Right atrium auricular region (tissue), 2 donors: ENCODE measurements around the gene PGM5. TPM values are rescaled to one million over a fixed set of nuclear protein-coding genes. Genes with fewer than 3 reads are reported as not detected.

ENCODE experiments used
- DNase-seq: peaks from one replicate; pipeline ENCODE4 v3.0.0-alpha.2; 2019; ENCODE audit warnings: low spot score
- H3K27ac ChIP-seq, 2 donors: fragments of 200-600 bp; sonication (generic); 1 replicate in 1 of 2; 2 replicates in 1 of 2; pipeline ENCODE4 v1.5.1; 2016 to 2019
- H3K27me3 ChIP-seq, 2 donors: fragments of 200-600 bp; sonication (generic); one replicate each; pipeline versions ENCODE4 v1.5.1 to v1.6.0; 2017 to 2019
- H3K36me3 ChIP-seq: fragments of 200-600 bp; sonication (generic); one replicate; pipeline ENCODE4 v1.5.1; 2016
- H3K4me1 ChIP-seq, 2 donors: fragments of 200-600 bp; sonication (generic); one replicate each; pipeline versions ENCODE4 v1.5.1 to v1.6.0; 2017 to 2019
- H3K4me3 ChIP-seq, 2 donors: fragments of 200-600 bp; sonication (generic); 1 replicate in 1 of 2; 2 replicates in 1 of 2; pipeline ENCODE4 v1.5.1; 2017 to 2019; ENCODE audit warnings: mild to moderate bottlenecking in 1 of 2, moderate library complexity in 1 of 2
- H3K9me3 ChIP-seq, 2 donors: fragments of 200-600 bp; sonication (generic); one replicate each; pipeline ENCODE4 v1.5.1; 2019
- total RNA-seq, 2 donors: library from RNA; depleted of rRNA; stranded (reverse); fragments of >200 nt; gene quantifications; one replicate each; pipeline ENCODE4 v1.1.0, GENCODE V29; 2016
- TF ChIP-seq, protein P1 (sequence below), 2 donors: fragments of 200-600 bp; sonication (generic); IDR thresholded peaks; one replicate each; pipeline ENCODE4 v1.5.1; 2019; ENCODE audit warnings: antibody characterized with exemption in 2 of 2

The PGM5 gene
- total RNA-seq, 2 donors from 2014 or later = 274 to 281 TPM

DNA sequence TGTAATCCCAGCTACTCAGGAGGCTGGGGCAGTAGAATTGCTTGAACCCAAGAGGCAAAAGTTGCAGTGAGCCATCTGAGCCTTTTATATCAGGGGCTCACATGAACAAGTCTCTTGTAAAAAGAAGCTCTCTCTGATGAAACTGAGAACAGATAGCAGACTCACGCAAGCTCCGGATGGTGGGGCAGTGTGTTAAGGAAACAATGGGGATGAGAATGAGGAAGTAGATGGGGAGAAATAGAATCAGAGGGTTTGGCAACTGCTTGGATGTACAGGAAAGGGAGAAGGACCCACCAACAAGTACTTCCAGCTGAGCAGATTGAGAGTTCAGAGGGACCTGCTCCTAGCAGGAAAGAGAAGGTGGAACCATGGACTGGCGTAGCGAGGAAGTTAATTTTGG, 165.7 kb downstream of the PGM5 start:
- peaks cover 0 to 7% of the 10 kb centered on the region in 2 donors for H3K9me3 ChIP-seq

DNA sequence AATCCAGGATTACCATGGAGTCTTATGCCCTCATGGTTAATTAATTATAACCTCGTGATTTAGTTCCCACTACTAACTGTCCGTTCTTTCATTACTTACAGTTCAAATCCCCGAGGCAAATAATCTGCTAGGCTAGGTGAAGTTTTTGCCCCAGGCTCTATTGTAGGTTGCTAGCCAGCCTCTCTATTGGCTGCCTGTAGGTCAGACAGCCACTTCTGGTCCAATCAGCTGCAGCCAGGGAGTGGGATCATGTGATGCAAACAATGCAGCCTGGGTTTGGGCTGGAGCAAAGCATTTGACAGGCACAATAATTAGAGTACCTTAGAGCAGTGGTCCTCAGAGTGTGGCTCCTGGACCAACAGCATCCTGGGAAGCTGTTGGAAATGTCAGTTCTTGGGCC, 166.5 kb downstream of the PGM5 start:
- Histone ChIP-seq H3K36me3 (peaks cover 20% of the 10 kb centered on the region), H3K27me3 (no peaks in the 10 kb centered on the region), H3K4me1 (no peaks in the 10 kb centered on the region), H3K9me3 (peaks cover 0 to 7% of the 10 kb centered on the region in 2 donors), H3K27ac (peak overlapping the region in 1 of 2 donors; percentile 40), H3K4me3 (no peak overlapping the region)
- no peak for DNase-seq
- TF ChIP-seq, protein P1, sequence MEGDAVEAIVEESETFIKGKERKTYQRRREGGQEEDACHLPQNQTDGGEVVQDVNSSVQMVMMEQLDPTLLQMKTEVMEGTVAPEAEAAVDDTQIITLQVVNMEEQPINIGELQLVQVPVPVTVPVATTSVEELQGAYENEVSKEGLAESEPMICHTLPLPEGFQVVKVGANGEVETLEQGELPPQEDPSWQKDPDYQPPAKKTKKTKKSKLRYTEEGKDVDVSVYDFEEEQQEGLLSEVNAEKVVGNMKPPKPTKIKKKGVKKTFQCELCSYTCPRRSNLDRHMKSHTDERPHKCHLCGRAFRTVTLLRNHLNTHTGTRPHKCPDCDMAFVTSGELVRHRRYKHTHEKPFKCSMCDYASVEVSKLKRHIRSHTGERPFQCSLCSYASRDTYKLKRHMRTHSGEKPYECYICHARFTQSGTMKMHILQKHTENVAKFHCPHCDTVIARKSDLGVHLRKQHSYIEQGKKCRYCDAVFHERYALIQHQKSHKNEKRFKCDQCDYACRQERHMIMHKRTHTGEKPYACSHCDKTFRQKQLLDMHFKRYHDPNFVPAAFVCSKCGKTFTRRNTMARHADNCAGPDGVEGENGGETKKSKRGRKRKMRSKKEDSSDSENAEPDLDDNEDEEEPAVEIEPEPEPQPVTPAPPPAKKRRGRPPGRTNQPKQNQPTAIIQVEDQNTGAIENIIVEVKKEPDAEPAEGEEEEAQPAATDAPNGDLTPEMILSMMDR (IDR thresholded peaks at IDR 0.05) = no peak

More for the DNA sequence above, 165.7 kb downstream of the PGM5 start:
- peaks cover 20% of the 10 kb centered on the region for H3K36me3 ChIP-seq
- peak overlapping the region in 1 of 2 donors; percentile 40 for H3K27ac ChIP-seq
- H3K4me1 ChIP-seq = no peaks in the 10 kb centered on the region
- no peak overlapping the region for H3K4me3 ChIP-seq
- no peaks in the 10 kb centered on the region for H3K27me3 ChIP-seq
- TF ChIP-seq, protein P1 (IDR thresholded peaks at IDR 0.05) = no peak
- no peak for DNase-seq

DNA sequence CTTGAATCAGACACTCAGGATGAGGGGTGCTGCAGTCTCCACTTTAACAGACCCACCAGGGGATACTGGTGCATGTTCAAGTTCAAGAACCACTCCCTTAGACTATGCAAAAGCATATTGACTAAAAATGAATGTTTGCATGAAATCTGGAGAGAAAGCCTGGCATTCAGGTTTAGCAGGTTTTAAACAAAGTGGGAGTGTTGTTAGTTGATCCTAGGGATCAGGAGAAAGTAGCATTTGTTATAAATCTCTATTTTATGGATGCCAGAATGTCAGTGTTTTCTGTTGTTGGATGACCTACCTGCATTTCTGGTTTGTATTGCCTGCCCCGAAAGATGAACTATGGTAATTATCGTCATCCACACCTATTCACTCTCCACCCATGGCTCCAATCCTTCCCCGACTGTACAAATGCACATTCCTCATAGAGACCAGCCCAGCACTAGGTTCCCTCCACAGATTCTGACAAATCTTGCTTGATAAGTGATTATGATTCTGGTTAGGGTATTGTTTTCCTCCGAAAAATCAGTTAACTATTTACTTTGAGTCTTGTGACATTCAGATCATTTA, 167.0 kb downstream of the PGM5 start:
- Histone ChIP-seq H3K36me3 (peaks cover 20% of the 10 kb centered on the region), H3K9me3 (peaks cover 0 to 2% of the 10 kb centered on the region in 2 donors), H3K4me3 (no peak overlapping the region), H3K27me3 (no peaks in the 10 kb centered on the region), H3K27ac (no peak overlapping the region), H3K4me1 (no peaks in the 10 kb centered on the region)
- TF ChIP-seq, protein P1 (IDR thresholded peaks at IDR 0.05) = no peak
- no peak for DNase-seq

DNA sequence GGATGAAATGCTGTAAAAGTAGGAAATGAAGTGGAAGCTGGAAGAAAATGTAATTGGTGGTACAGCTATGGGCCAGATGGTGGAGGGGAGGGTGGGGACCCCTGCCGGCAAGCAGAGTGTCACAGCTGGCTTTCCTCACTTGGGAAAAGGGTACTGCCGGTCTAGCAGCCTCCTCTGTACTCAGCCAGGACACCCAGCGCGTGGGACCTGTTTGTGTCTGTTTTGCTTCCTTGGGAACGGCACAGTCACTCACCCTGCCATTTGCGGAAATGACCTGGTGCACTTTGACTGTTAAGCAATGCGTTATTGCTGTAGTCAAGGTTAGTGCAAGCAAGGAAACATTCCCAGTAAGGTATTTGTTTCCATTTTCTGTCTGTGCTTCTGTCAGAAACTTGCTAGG, 174.2 kb downstream of the PGM5 start:
- H3K4me1 ChIP-seq = peaks cover 0 to 39% of the 10 kb centered on the region in 2 donors
- peak overlapping the region; percentile 54 to 89 for H3K27ac ChIP-seq
- TF ChIP-seq, protein P1 (IDR thresholded peaks at IDR 0.05) = peak in 1 of 2 donors; percentile 55
- H3K4me3 ChIP-seq = no peak overlapping the region
- H3K27me3 ChIP-seq = no peaks in the 10 kb centered on the region
- peak; percentile 87 for DNase-seq
- no peaks in the 10 kb centered on the region for H3K9me3 ChIP-seq
- peaks cover 13% of the 10 kb centered on the region for H3K36me3 ChIP-seq

DNA sequence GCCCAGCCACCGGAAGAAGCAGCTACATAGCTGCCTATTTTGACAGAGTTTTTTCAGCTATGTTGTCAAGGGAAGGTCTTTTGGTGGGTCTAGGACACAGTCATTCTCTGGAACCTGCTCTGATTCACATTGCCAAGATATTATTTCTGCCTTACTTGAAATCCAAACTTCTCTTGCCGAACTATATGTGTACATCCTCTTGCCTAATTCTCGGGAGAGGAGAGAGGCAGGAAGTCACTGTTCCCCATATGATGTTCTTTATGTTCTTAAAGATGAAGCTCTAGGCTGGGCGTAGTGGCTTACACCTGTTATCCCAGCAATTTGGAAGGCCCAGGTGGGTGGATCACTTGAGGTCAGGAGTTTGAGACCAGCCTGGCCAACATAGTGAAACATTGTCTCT, 175.7 kb downstream of the PGM5 start:
- Histone ChIP-seq H3K4me1 (peaks cover 0 to 52% of the 10 kb centered on the region in 2 donors), H3K36me3 (peaks cover 13% of the 10 kb centered on the region), H3K27ac (peak overlapping the region in 1 of 2 donors; percentile 89), H3K27me3 (no peaks in the 10 kb centered on the region), H3K4me3 (no peak overlapping the region), H3K9me3 (no peaks in the 10 kb centered on the region)
- TF ChIP-seq, protein P1 (IDR thresholded peaks at IDR 0.05) = no peak
- DNase-seq = no peak

DNA sequence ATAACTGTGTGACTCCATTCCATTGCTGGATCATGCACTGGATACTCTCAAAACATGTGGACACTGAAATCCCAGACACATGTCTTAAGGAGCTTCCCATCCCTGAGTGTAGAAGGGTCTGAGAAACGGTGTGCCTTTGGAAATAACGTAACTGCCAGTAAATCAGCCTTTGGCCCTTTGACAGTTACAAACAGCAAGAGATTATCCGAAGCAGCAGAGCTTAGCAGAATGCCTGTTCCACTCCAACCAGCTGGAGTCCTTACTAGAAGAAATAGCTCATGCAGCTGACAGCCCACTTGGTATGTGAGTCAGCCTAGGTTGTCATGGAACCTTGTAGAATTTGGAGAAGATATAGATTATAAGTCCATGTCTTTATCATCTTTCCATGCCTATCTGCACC, 177.3 kb downstream of the PGM5 start:
- peak overlapping the region in 1 of 2 donors; percentile 89 for H3K27ac ChIP-seq
- TF ChIP-seq, protein P1 (IDR thresholded peaks at IDR 0.05) = no peak
- no peaks in the 10 kb centered on the region for H3K9me3 ChIP-seq
- H3K27me3 ChIP-seq = no peaks in the 10 kb centered on the region
- no peak for DNase-seq
- H3K4me3 ChIP-seq = no peak overlapping the region
- peaks cover 0 to 67% of the 10 kb centered on the region in 2 donors for H3K4me1 ChIP-seq
- peaks cover 13% of the 10 kb centered on the region for H3K36me3 ChIP-seq
